NT2/D1 (cell line): ENCODE data around the gene C1orf159.

Source experiments
- SUZ12 ChIP-seq: IDR thresholded peaks from 2 replicates; pipeline ENCODE4 v1.6.1; 2011; ENCODE audit not compliant: insufficient read length, insufficient read depth; ENCODE audit errors: extremely low read depth
- YY1 ChIP-seq: IDR thresholded peaks from 2 replicates; pipeline ENCODE4 v1.6.1; 2011; ENCODE audit not compliant: insufficient read length, insufficient read depth
- ZNF274 ChIP-seq: IDR thresholded peaks from 2 replicates; pipeline ENCODE4 v1.6.1; 2011; ENCODE audit warnings: mild to moderate bottlenecking, low read depth, low read length

DNA sequence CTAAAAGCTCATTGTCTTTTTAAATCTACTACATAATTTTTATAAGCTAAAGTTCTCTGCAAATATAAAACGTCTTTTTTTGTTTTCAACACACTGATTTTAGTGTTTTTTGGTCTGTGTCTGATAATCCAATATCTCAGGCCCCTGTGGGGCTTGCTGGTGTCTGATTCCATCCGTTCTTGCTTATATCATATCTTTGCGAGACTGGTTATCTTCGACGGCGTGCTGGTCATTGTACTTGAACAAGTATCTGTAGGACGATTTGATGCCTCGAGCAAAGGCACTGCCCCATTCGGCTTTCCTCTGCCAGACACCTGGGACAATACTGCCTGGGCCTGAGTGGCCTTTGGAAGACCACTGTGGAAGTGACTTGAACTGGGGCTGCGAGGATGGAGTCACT is 39.4 kb upstream of the C1orf159 start:
- TF ChIP-seq SUZ12: no peak
- TF ChIP-seq ZNF274: no peak
- no peak for TF ChIP-seq YY1
